HepG2 (cell line): Measurements from ENCODE around the gene TPD52L2. TPM values are rescaled to one million over a fixed set of nuclear protein-coding genes. Genes with fewer than 3 reads are reported as not detected.
A peak's percentile ranks its signal among the peaks of the same experiment; 100 is the strongest.

Experiments
- AHR ChIP-seq: IDR thresholded peaks from 2 replicates; pipeline ENCODE4 v1.6.1; 2018; ENCODE audit warnings: missing genetic modification reagents, missing compliant biosample characterization
- ATM ChIP-seq: fragments of 450-650 bp; IDR thresholded peaks from 2 replicates; pipeline ENCODE4 v1.7.1; 2017; ENCODE audit warnings: mild to moderate bottlenecking, borderline replicate concordance
- FOXK1 ChIP-seq: sonication (generic); formaldehyde crosslinking; IDR thresholded peaks from 2 replicates; pipeline ENCODE4 v1.4.0; 2020; ENCODE audit warnings: low read depth, missing genetic modification reagents, borderline replicate concordance
- FOXM1 ChIP-seq: sonication (generic); formaldehyde crosslinking; IDR thresholded peaks from 2 replicates; pipeline ENCODE4 v1.5.0; 2020; ENCODE audit warnings: missing genetic modification reagents
- FOXP1 ChIP-seq, 2 experiments: fragments of 450-650 bp in 1 of 2; IDR thresholded peaks; 2 replicates each; pipeline ENCODE4 v1.6.1; 2017 to 2018; ENCODE audit warnings: antibody characterized with exemption in 1 of 2
- GABPB1 ChIP-seq: IDR thresholded peaks from 2 replicates; pipeline ENCODE4 v1.6.1; 2016; ENCODE audit warnings: mild to moderate bottlenecking, missing genetic modification reagents, moderate library complexity, missing compliant biosample characterization
- NCOA1 ChIP-seq: sonication (generic); formaldehyde crosslinking; IDR thresholded peaks from 2 replicates; pipeline ENCODE4 v1.9.0; 2021; ENCODE audit warnings: missing genetic modification reagents
- SKIL ChIP-seq: sonication (generic); formaldehyde crosslinking; IDR thresholded peaks from 2 replicates; pipeline ENCODE4 v1.8.0; 2022; ENCODE audit warnings: missing genetic modification reagents, mild to moderate bottlenecking, moderate library complexity, borderline replicate concordance
- SMYD3 ChIP-seq: sonication (generic); formaldehyde crosslinking; IDR thresholded peaks from 2 replicates; pipeline ENCODE4 v1.8.1; 2023; ENCODE audit warnings: mild to moderate bottlenecking, missing genetic modification reagents
- YEATS2 ChIP-seq: sonication (generic); formaldehyde crosslinking; IDR thresholded peaks from 2 replicates; pipeline ENCODE4 v1.4.0; 2020; ENCODE audit warnings: missing genetic modification reagents, borderline replicate concordance
- ZBTB49 ChIP-seq: sonication (generic); formaldehyde crosslinking; IDR thresholded peaks from 2 replicates; pipeline ENCODE4 v1.4.0; 2020; ENCODE audit warnings: missing genetic modification reagents, borderline replicate concordance
- ZBTB7B ChIP-seq: sonication (generic); formaldehyde crosslinking; IDR thresholded peaks from 2 replicates; pipeline ENCODE4 v1.4.0; 2020; ENCODE audit warnings: missing genetic modification reagents
- ZC3H13 ChIP-seq: sonication (generic); formaldehyde crosslinking; IDR thresholded peaks from 2 replicates; pipeline ENCODE4 v1.8.1; 2023; ENCODE audit warnings: mild to moderate bottlenecking, missing genetic modification reagents, moderate library complexity
- ZC3H4 ChIP-seq: sonication (generic); formaldehyde crosslinking; IDR thresholded peaks from 2 replicates; pipeline ENCODE4 v1.4.0; 2020; ENCODE audit warnings: missing genetic modification reagents, borderline replicate concordance
- ZFP36L1 ChIP-seq: sonication (generic); formaldehyde crosslinking; IDR thresholded peaks from 2 replicates; pipeline ENCODE4 v1.8.0; 2022; ENCODE audit warnings: mild to moderate bottlenecking, missing genetic modification reagents, moderate library complexity
- ZNF18 ChIP-seq: sonication (generic); formaldehyde crosslinking; IDR thresholded peaks from 2 replicates; pipeline ENCODE4 v1.8.0; 2022; ENCODE audit warnings: mild to moderate bottlenecking, missing genetic modification reagents; ENCODE audit not compliant: insufficient replicate concordance
- ZNF34 ChIP-seq: sonication (generic); formaldehyde crosslinking; IDR thresholded peaks from 2 replicates; pipeline ENCODE4 v1.4.0; 2020; ENCODE audit warnings: mild to moderate bottlenecking, missing genetic modification reagents, borderline replicate concordance
- ZNF432 ChIP-seq: sonication (generic); formaldehyde crosslinking; IDR thresholded peaks from 2 replicates; pipeline ENCODE4 v1.5.0; 2020; ENCODE audit warnings: missing genetic modification reagents, mild to moderate bottlenecking, borderline replicate concordance
- ZNF501 ChIP-seq: sonication (generic); formaldehyde crosslinking; IDR thresholded peaks from 2 replicates; pipeline ENCODE4 v1.5.1; 2020; ENCODE audit warnings: mild to moderate bottlenecking, moderate library complexity, missing genetic modification reagents
- ZNF570 ChIP-seq: sonication (generic); formaldehyde crosslinking; IDR thresholded peaks from 2 replicates; pipeline ENCODE4 v1.4.0; 2020; ENCODE audit warnings: mild to moderate bottlenecking, missing genetic modification reagents, borderline replicate concordance
- ZNF710 ChIP-seq: sonication (generic); formaldehyde crosslinking; IDR thresholded peaks from 2 replicates; pipeline ENCODE4 v1.5.0; 2020; ENCODE audit warnings: mild to moderate bottlenecking, missing genetic modification reagents, borderline replicate concordance
- polyA plus RNA-seq, 8 experiments: library from polyadenylated mRNA; depleted of rRNA in 3 of 8; stranded (reverse) in 7 of 8; unstranded in 1 of 8; fragments of >200 nt; fragmentation: Illumina TruSeq in 4 of 8; extraction: Trizol in 4 of 8; gene quantifications; 2 replicates each; pipeline versions ENCODE4 v1.2.1 to v1.2.3, GENCODE V29; 2011 to 2016; ENCODE audit warnings: low read depth in 4 of 8, missing spikeins in 1 of 8, mixed read lengths in 1 of 8; ENCODE audit not compliant: insufficient read depth in 1 of 8
- total RNA-seq, 5 experiments: library from RNA; depleted of rRNA; stranded (reverse); fragments of >200 nt; fragmentation: Illumina TruSeq; extraction: Trizol; gene quantifications; 2 replicates each; pipeline ENCODE4 v1.2.3, GENCODE V29; 2016; ENCODE audit warnings: low read depth in 1 of 5

Gene TPD52L2
- total and polyA plus RNA-seq, 2 of the 13 experiments (the other 11 are each of a cell fraction or from before 2014, with no cell fraction given), result 156 to 184 TPM

GRCh38 chr20:63864978-63865640 lies at the start of gene TPD52L2 (continued):
- TF ChIP-seq SKIL (CRISPR knock-in tag) (peak; percentile 77), ZNF18 (CRISPR knock-in tag) (peak; percentile 95), SMYD3 (CRISPR knock-in tag) (peak; percentile 87), ZFP36L1 (CRISPR knock-in tag) (peak; percentile 100), ZNF432 (peak; percentile 30; the same call in 1 of the 2 replicates), ZBTB7B (peak; percentile 59), FOXM1 (CRISPR knock-in tag) (peak; percentile 75; the same call in 1 of the 2 replicates), FOXP1 (IDR thresholded peaks at IDR 0.05) (no peak), FOXP1 (CRISPR knock-in tag; IDR thresholded peaks at IDR 0.05) (peak; percentile 21; the same call in 1 of the 2 replicates), NCOA1 (CRISPR knock-in tag) (no peak; the same call in 1 of the 2 replicates), ZNF501 (CRISPR knock-in tag) (peak; percentile 95), AHR (CRISPR knock-in tag) (peak; percentile 16; the same call in 1 of the 2 replicates), ATM (no peak), FOXK1 (CRISPR knock-in tag) (peak; percentile 95), YEATS2 (CRISPR knock-in tag) (peak; percentile 97), ZNF710 (CRISPR knock-in tag) (peak; percentile 85; the same call in 1 of the 2 replicates), ZC3H13 (CRISPR knock-in tag) (peak; percentile 97), ZNF34 (CRISPR knock-in tag) (no peak), ZBTB49 (no peak), ZC3H4 (CRISPR knock-in tag) (no peak), ZNF570 (0 out of 2 replicates have a peak, but pooled peaks have one; percentile 70), GABPB1 (CRISPR knock-in tag) (peak; percentile 98)
